GM12801 (cell line): ENCODE measurements around the gene GRIP1.

Experiments
- CTCF ChIP-seq: IDR thresholded peaks from one replicate; pipeline ENCODE4 v1.5.1; 2011; ENCODE audit warnings: control low read depth; ENCODE audit not compliant: insufficient read length; ENCODE audit errors: extremely low read depth

Gene GRIP1

GRCh38 chr12:66405395-66405794 is 273.5 kb downstream of the GRIP1 start:
- TF ChIP-seq CTCF, result no peak

GRCh38 chr12:66403746-66404145 is 275.1 kb downstream of the GRIP1 start:
- no peak for TF ChIP-seq CTCF

GRCh38 chr12:66399911-66400306 is 279.0 kb downstream of the GRIP1 start:
- no peak for TF ChIP-seq CTCF

- TF ChIP-seq CTCF, result no peak
Observed at GRCh38 chr12:66398931-66399910, 279.7 kb downstream of the GRIP1 start.

GRCh38 chr12:66397574-66398290 is 281.1 kb downstream of the GRIP1 start:
- no peak for TF ChIP-seq CTCF

- TF ChIP-seq CTCF, result no peak
Observed at GRCh38 chr12:66393890-66394289, 285.0 kb downstream of the GRIP1 start.

- no peak for TF ChIP-seq CTCF
Observed at GRCh38 chr12:66392266-66392915, 286.5 kb downstream of the GRIP1 start.
